ENCODE results near the gene ZFPM1.

ZFPM1 gene

GRCh38 chr16:88530858-88531203 is 77.8 kb downstream of the ZFPM1 start:
- FAIRE-seq = no peak

GRCh38 chr16:88531346-88531745 is 78.3 kb downstream of the ZFPM1 start:
- FAIRE-seq = no peak

- FAIRE-seq = no peak
Observed at GRCh38 chr16:88531931-88532433, 78.9 kb downstream of the ZFPM1 start.

- FAIRE-seq = no peak
Observed at GRCh38 chr16:88532434-88533241, 79.6 kb downstream of the ZFPM1 start.

GRCh38 chr16:88533381-88533917 is 80.4 kb downstream of the ZFPM1 start:
- FAIRE-seq = no peak

GRCh38 chr16:88533932-88534637 is 81.0 kb downstream of the ZFPM1 start:
- no peak for FAIRE-seq

GRCh38 chr16:88534638-88535190 is 81.6 kb downstream of the ZFPM1 start:
- no peak for FAIRE-seq

GRCh38 chr16:88535191-88535856 is 82.2 kb downstream of the ZFPM1 start:
- no peak for FAIRE-seq

GRCh38 chr16:88535857-88536222 is 82.8 kb downstream of the ZFPM1 start:
- FAIRE-seq = no peak

GRCh38 chr16:88536510-88536909 is 83.4 kb downstream of the ZFPM1 start:
- no peak for FAIRE-seq

GRCh38 chr16:88536971-88537751 is 84.1 kb downstream of the ZFPM1 start:
- FAIRE-seq = no peak

GRCh38 chr16:88537859-88538258 is 84.8 kb downstream of the ZFPM1 start:
- no peak for FAIRE-seq

GRCh38 chr16:88538366-88539060 is 85.4 kb downstream of the ZFPM1 start:
- no peak for FAIRE-seq

- FAIRE-seq = no peak
Observed at GRCh38 chr16:88539261-88539651, 86.2 kb downstream of the ZFPM1 start.

- FAIRE-seq = no peak
Observed at GRCh38 chr16:88539652-88540345, 86.7 kb downstream of the ZFPM1 start.

- FAIRE-seq = no peak
Observed at GRCh38 chr16:88540346-88540977, 87.4 kb downstream of the ZFPM1 start.

- no peak for FAIRE-seq
Observed at GRCh38 chr16:88541831-88542616, 88.9 kb downstream of the ZFPM1 start.

- FAIRE-seq = no peak
Observed at GRCh38 chr16:88543230-88543813, 90.2 kb downstream of the ZFPM1 start.

- no peak for FAIRE-seq
Observed at GRCh38 chr16:88545781-88546180, 92.7 kb downstream of the ZFPM1 start.
